HT1080 (cell line): ENCODE results near the gene A2M. TPM values are rescaled to one million over a fixed set of nuclear protein-coding genes. Genes with fewer than 3 reads are reported as not detected.

Experiments used
- DNase-seq: peaks from one replicate; pipeline ENCODE4 v3.0.0-alpha.2; 2015; ENCODE audit warnings: low read depth
- total RNA-seq: library from RNA; depleted of rRNA; stranded (reverse); fragments of >200 nt; shearing (Covaris generic); gene quantifications from 2 replicates; pipeline ENCODE4 v1.2.3, GENCODE V29; 2014; rRNA removed

The A2M gene
- total RNA-seq, 1 experiment from 2014 or later, result 0.08 TPM

- DNase-seq, result no peak
Observed at GRCh38 chr12:9040484-9041186, 75.1 kb downstream of the A2M start.

GRCh38 chr12:9039397-9039977, 76.2 kb downstream of the A2M start:
- peak; percentile 44 for DNase-seq

- no peak for DNase-seq
Observed at GRCh38 chr12:9037431-9037830, 78.3 kb downstream of the A2M start.

- no peak for DNase-seq
Observed at GRCh38 chr12:9036227-9036626, 79.5 kb downstream of the A2M start.

GRCh38 chr12:9034095-9034494, 81.6 kb downstream of the A2M start:
- no peak for DNase-seq

- no peak for DNase-seq
Observed at GRCh38 chr12:9033265-9033887, 82.3 kb downstream of the A2M start.

GRCh38 chr12:9032202-9032964, 83.3 kb downstream of the A2M start:
- no peak for DNase-seq

GRCh38 chr12:9030776-9031175, 84.9 kb downstream of the A2M start:
- DNase-seq, result no peak

- DNase-seq, result no peak
Observed at GRCh38 chr12:9027161-9028059, 88.3 kb downstream of the A2M start.

GRCh38 chr12:9024512-9024911, 91.2 kb downstream of the A2M start:
- DNase-seq, result no peak

- DNase-seq, result no peak
Observed at GRCh38 chr12:9022592-9022991, 93.1 kb downstream of the A2M start.

Other genes with a start within 250 kb of the A2M start
- gene PHC1, start 201.4 kb downstream of the A2M start, total RNA-seq, result 22.4 and 32.2 TPM in 2 replicates
- 428 and 528 TPM in 2 replicates for gene M6PR, start 166.3 kb downstream of the A2M start, total RNA-seq
- 2.3 and 5.1 TPM in 2 replicates for gene KLRG1, start 126.4 kb downstream of the A2M start, total RNA-seq
- not detected in 2 replicates for gene PZP, start 92.5 kb upstream of the A2M start, total RNA-seq